H9 (cell line): ENCODE data around the gene SLIT2. TPM values are rescaled to one million over a fixed set of nuclear protein-coding genes. Genes with fewer than 3 reads are reported as not detected.

ENCODE experiments used
- DNase-seq: peaks from one replicate; pipeline ENCODE4 v3.0.0-alpha.2; 2017
- H2AFZ ChIP-seq: one replicate; pipeline ENCODE4 v1.6.1; 2013; ENCODE audit warnings: mild to moderate bottlenecking, low read length, control low read depth, moderate library complexity
- H2AK5ac ChIP-seq: 2 replicates; pipeline ENCODE4 v1.6.1; 2013; ENCODE audit warnings: low read length, control low read depth, mixed read lengths; ENCODE audit not compliant: insufficient read length
- H2BK120ac ChIP-seq: one replicate; pipeline ENCODE4 v1.6.1; 2013; ENCODE audit warnings: low read depth, mild to moderate bottlenecking, low read length, control low read depth, inconsistent platforms; ENCODE audit not compliant: poor library complexity, severe bottlenecking
- H2BK12ac ChIP-seq: 2 replicates; pipeline ENCODE4 v1.6.1; 2013; ENCODE audit warnings: low read length, control low read depth, mixed read lengths, low read depth; ENCODE audit not compliant: insufficient read length
- H2BK15ac ChIP-seq: 2 replicates; pipeline ENCODE4 v1.6.1; 2013; ENCODE audit warnings: low read depth, low read length, control low read depth
- H2BK20ac ChIP-seq: one replicate; pipeline ENCODE4 v1.6.1; 2013; ENCODE audit warnings: low read depth, mild to moderate bottlenecking, low read length, control low read depth, inconsistent platforms; ENCODE audit not compliant: poor library complexity, severe bottlenecking
- H2BK5ac ChIP-seq: 2 replicates; pipeline ENCODE4 v1.6.1; 2013; ENCODE audit warnings: low read length, control low read depth, mixed read lengths; ENCODE audit not compliant: insufficient read length
- H3K14ac ChIP-seq: 2 replicates; pipeline ENCODE4 v1.6.1; 2013; ENCODE audit warnings: low read length, control low read depth; ENCODE audit not compliant: insufficient read depth
- H3K18ac ChIP-seq: 2 replicates; pipeline ENCODE4 v1.6.1; 2013; ENCODE audit warnings: low read depth, mild to moderate bottlenecking, mixed read lengths, low read length, control low read depth; ENCODE audit not compliant: insufficient read length
- H3K23ac ChIP-seq: 2 replicates; pipeline ENCODE4 v1.6.1; 2013; ENCODE audit warnings: low read length, control low read depth, mixed read lengths, low read depth; ENCODE audit not compliant: insufficient read length
- H3K23me2 ChIP-seq: 2 replicates; pipeline ENCODE4 v1.6.1; 2013; ENCODE audit warnings: low read depth, mild to moderate bottlenecking, mixed read lengths, low read length, control low read depth; ENCODE audit not compliant: insufficient read length, poor library complexity, severe bottlenecking
- H3K27ac ChIP-seq: 2 replicates; pipeline ENCODE4 v1.5.1; 2013; ENCODE audit warnings: low read length, control low read depth, mixed read lengths, low read depth; ENCODE audit not compliant: insufficient read length
- H3K27me3 ChIP-seq: 2 replicates; pipeline ENCODE4 v1.6.1; 2013; ENCODE audit warnings: low read length, control low read depth, inconsistent platforms; ENCODE audit not compliant: insufficient read depth
- H3K4ac ChIP-seq: 2 replicates; pipeline ENCODE4 v1.6.1; 2013; ENCODE audit warnings: low read depth, mild to moderate bottlenecking, control low read depth, inconsistent platforms, low read length, moderate library complexity
- H3K4me1 ChIP-seq: 2 replicates; pipeline ENCODE4 v1.6.1; 2013; ENCODE audit warnings: low read length, control low read depth, inconsistent platforms; ENCODE audit not compliant: insufficient read depth
- H3K4me2 ChIP-seq: 2 replicates; pipeline ENCODE4 v1.6.1; 2013; ENCODE audit warnings: low read length, control low read depth, mixed read lengths; ENCODE audit not compliant: insufficient read length, insufficient read depth
- H3K56ac ChIP-seq: 2 replicates; pipeline ENCODE4 v1.6.1; 2013; ENCODE audit warnings: low read depth, mild to moderate bottlenecking, mixed read lengths, low read length, control low read depth; ENCODE audit not compliant: insufficient read length
- H3K79me1 ChIP-seq: 2 replicates; pipeline ENCODE4 v1.6.1; 2013; ENCODE audit warnings: low read depth, mild to moderate bottlenecking, moderate library complexity, low read length, control low read depth, inconsistent platforms; ENCODE audit not compliant: insufficient read depth, poor library complexity, severe bottlenecking
- H3K79me2 ChIP-seq: 2 replicates; pipeline ENCODE4 v1.6.1; 2013; ENCODE audit warnings: low read length, control low read depth, inconsistent platforms; ENCODE audit not compliant: insufficient read depth
- H3K9ac ChIP-seq: 2 replicates; pipeline ENCODE4 v1.6.1; 2013; ENCODE audit warnings: low read length, control low read depth, mixed read lengths; ENCODE audit not compliant: insufficient read length; ENCODE audit errors: extremely low read depth
- H3K9me3 ChIP-seq: one replicate; pipeline ENCODE4 v1.6.1; 2013; ENCODE audit warnings: low read depth, low read length, inconsistent platforms; ENCODE audit not compliant: control insufficient read depth
- H3T11ph ChIP-seq: one replicate; pipeline ENCODE4 v1.6.1; 2013; ENCODE audit warnings: mild to moderate bottlenecking, low read length, control low read depth, inconsistent platforms
- H4K20me1 ChIP-seq: one replicate; pipeline ENCODE4 v1.6.1; 2013; ENCODE audit not compliant: control insufficient read depth, insufficient read length, insufficient read depth
- H4K5ac ChIP-seq: 2 replicates; pipeline ENCODE4 v1.6.1; 2013; ENCODE audit warnings: low read depth, mild to moderate bottlenecking, mixed read lengths, low read length, control low read depth; ENCODE audit not compliant: insufficient read length
- H4K8ac ChIP-seq: replicated peaks from 2 replicates; pipeline ENCODE4 v1.6.1; 2013; ENCODE audit warnings: low read length, control low read depth, mixed read lengths, low read depth; ENCODE audit not compliant: insufficient read length
- H4K91ac ChIP-seq: 2 replicates; pipeline ENCODE4 v1.6.1; 2013; ENCODE audit warnings: low read depth, mild to moderate bottlenecking, moderate library complexity, mixed read lengths, low read length, control low read depth; ENCODE audit not compliant: insufficient read length
- H3K27ac Mint-ChIP-seq, 3 experiments: 2 replicates in 2 of 3; 3 replicates in 1 of 3; pipeline ENCODE4 v1.8.0; 2020 to 2021; ENCODE audit warnings: mixed read lengths in 3 of 3, mild to moderate bottlenecking in 1 of 3, moderate library complexity in 1 of 3
- H3K27me3 Mint-ChIP-seq: 2 replicates; pipeline ENCODE4 v1.8.0; 2021; ENCODE audit warnings: low read depth, mild to moderate bottlenecking, moderate library complexity, mixed read lengths
- H3K36me3 Mint-ChIP-seq, 3 experiments: 2 replicates in 2 of 3; 3 replicates in 1 of 3; pipeline ENCODE4 v1.8.0; 2020 to 2021; ENCODE audit warnings: low read depth in 3 of 3, mixed read lengths in 3 of 3; ENCODE audit not compliant: insufficient read depth in 1 of 3
- H3K4me1 Mint-ChIP-seq, 2 experiments: 2 replicates each; pipeline ENCODE4 v1.8.0; 2020; ENCODE audit warnings: mixed read lengths in 2 of 2
- H3K4me3 Mint-ChIP-seq, 2 experiments: 2 replicates in 1 of 2; 3 replicates in 1 of 2; pipeline ENCODE4 v1.8.0; 2020 to 2021; ENCODE audit warnings: mild to moderate bottlenecking in 2 of 2, mixed read lengths in 2 of 2, moderate library complexity in 1 of 2
- H3K9me3 Mint-ChIP-seq, 2 experiments: 2 replicates in 1 of 2; 3 replicates in 1 of 2; pipeline ENCODE4 v1.8.0; 2020; ENCODE audit warnings: mild to moderate bottlenecking in 2 of 2, mixed read lengths in 2 of 2, moderate library complexity in 1 of 2
- WGBS: extraction: QIAGEN DNeasy Blood & Tissue Kit; methylation state at CpG from one replicate; pipeline ENCODE4 v1.1.7; 2013; ENCODE audit warnings: missing lambda C conversion rate, low lambda C conversion rate, mixed read lengths; ENCODE audit not compliant: insufficient read length; ENCODE audit errors: extremely low coverage; 5-methylcytosine and 5-hydroxymethylcytosine counted together
- total RNA-seq: library from RNA; stranded (reverse); gene quantifications from 2 replicates; pipeline ENCODE4 v1.2.1, GENCODE V29; 2021
- TF ChIP-seq, protein P1 (sequence below): fragments of 200-600 bp; sonication (generic); conservative IDR thresholded peaks from 3 replicates; pipeline ENCODE4 v1.8.0; 2021; ENCODE audit warnings: antibody characterized with exemption, mild to moderate bottlenecking

Gene SLIT2
- total RNA-seq, 1 experiment from 2014 or later = 1.3 TPM

DNA sequence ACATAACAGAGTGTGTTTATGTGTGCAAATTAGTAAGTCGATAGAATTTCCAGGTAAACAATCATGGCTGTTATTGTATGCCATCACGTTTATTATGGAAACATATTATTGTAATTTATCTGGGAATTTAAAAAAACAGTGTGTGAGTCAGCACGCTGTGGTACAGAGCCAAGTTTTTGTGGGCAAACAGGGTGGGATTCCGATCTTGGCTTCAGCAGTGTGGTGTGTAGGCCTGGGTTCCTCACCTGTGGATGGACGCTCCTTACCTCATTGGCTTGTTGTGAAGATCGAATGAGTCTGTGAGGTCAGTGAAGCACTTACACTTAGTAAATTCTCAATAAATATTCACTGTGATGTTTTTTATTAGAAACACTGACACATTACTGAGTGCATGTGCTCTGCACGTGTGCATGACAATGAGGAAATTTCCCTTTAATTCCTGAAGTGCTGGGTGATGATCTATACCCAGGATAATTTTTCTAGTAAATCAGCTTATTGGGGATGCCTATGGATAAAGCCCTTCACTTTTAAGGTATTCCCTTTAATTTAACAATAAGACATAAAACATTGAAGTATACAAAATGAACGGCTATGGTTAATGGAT, 36.4 kb downstream of the SLIT2 start:
- WGBS = no CpG with 5 or more reads among the region's 8 CpGs

More for the DNA sequence above, 36.4 kb downstream of the SLIT2 start:
- Histone ChIP-seq H4K91ac (no peak overlapping the region), H3K56ac (no peak overlapping the region), H3K4me2 (no peak overlapping the region), H3K14ac (no peak overlapping the region), H2BK15ac (no peak overlapping the region), H3K27me3 (no peaks in the 10 kb centered on the region), H4K20me1 (no peaks in the 10 kb centered on the region), H3K9ac (no peak overlapping the region), H3K27ac (no peak overlapping the region), H2BK5ac (no peak overlapping the region), H3K4ac (no peak overlapping the region), H3K79me1 (no peaks in the 10 kb centered on the region), H3T11ph (no peak overlapping the region), H3K79me2 (0 out of 2 replicates have a peak, but pooled peaks cover 1% of the 10 kb centered on the region), H3K23ac (no peak overlapping the region), H4K8ac (no peak overlapping the region), H3K23me2 (no peaks in the 10 kb centered on the region), H3K4me1 (no peaks in the 10 kb centered on the region; the same call in 1 of the 2 replicates), H2BK120ac (no peak overlapping the region), H3K18ac (no peak overlapping the region), H4K5ac (no peak overlapping the region), H2AK5ac (no peak overlapping the region), H3K9me3 (no peaks in the 10 kb centered on the region), H2AFZ (no peak overlapping the region), H2BK12ac (no peak overlapping the region), H2BK20ac (no peak overlapping the region)
- Mint-ChIP-seq H3K4me1 (peaks cover 22 to 28% of the 10 kb centered on the region in 2 experiments), H3K4me3 (no peak overlapping the region), H3K27me3 (no peaks in the 10 kb centered on the region), H3K27ac (no peak overlapping the region), H3K36me3 (no peaks in the 10 kb centered on the region; a peak in 1 of 7 replicates), H3K9me3 (no peaks in the 10 kb centered on the region)
- no peak for DNase-seq
- TF ChIP-seq, protein P1, sequence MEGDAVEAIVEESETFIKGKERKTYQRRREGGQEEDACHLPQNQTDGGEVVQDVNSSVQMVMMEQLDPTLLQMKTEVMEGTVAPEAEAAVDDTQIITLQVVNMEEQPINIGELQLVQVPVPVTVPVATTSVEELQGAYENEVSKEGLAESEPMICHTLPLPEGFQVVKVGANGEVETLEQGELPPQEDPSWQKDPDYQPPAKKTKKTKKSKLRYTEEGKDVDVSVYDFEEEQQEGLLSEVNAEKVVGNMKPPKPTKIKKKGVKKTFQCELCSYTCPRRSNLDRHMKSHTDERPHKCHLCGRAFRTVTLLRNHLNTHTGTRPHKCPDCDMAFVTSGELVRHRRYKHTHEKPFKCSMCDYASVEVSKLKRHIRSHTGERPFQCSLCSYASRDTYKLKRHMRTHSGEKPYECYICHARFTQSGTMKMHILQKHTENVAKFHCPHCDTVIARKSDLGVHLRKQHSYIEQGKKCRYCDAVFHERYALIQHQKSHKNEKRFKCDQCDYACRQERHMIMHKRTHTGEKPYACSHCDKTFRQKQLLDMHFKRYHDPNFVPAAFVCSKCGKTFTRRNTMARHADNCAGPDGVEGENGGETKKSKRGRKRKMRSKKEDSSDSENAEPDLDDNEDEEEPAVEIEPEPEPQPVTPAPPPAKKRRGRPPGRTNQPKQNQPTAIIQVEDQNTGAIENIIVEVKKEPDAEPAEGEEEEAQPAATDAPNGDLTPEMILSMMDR = no peak
